PFSK-1 (cell line): ENCODE measurements around the gene CCDC50.

ENCODE experiments used
- FOXP2 ChIP-seq: optimal IDR thresholded peaks from 2 replicates; pipeline ENCODE3; 2011; ENCODE audit warnings: borderline replicate concordance, control low read depth, inconsistent platforms; ENCODE audit not compliant: insufficient read depth; ENCODE audit errors: extremely low read length, extremely low read depth
- POLR2AphosphoS5 ChIP-seq: IDR thresholded peaks from 2 replicates; pipeline ENCODE4 v1.6.1; 2012; ENCODE audit warnings: low read depth, mild to moderate bottlenecking, control low read depth, low read length, moderate library complexity
- SIN3A ChIP-seq: IDR thresholded peaks from 2 replicates; pipeline ENCODE4 v1.6.1; 2012; ENCODE audit warnings: mild to moderate bottlenecking, low read length, moderate library complexity, borderline replicate concordance; ENCODE audit not compliant: insufficient read depth
- TAF1 ChIP-seq: IDR thresholded peaks from 2 replicates; pipeline ENCODE4 v1.6.1; 2012; ENCODE audit warnings: low read length, control low read depth, borderline replicate concordance; ENCODE audit not compliant: insufficient read depth
- TF ChIP-seq, protein P1 (sequence below), 2 experiments: IDR thresholded peaks; 2 replicates each; pipeline versions ENCODE4 v1.6.1 to v1.8.0; 2011 to 2012; ENCODE audit warnings: low read depth in 2 of 2, low read length in 2 of 2, control low read depth in 1 of 2, inconsistent platforms in 1 of 2, mild to moderate bottlenecking in 1 of 2, moderate library complexity in 1 of 2; ENCODE audit not compliant: insufficient read depth in 1 of 2

Gene CCDC50

DNA sequence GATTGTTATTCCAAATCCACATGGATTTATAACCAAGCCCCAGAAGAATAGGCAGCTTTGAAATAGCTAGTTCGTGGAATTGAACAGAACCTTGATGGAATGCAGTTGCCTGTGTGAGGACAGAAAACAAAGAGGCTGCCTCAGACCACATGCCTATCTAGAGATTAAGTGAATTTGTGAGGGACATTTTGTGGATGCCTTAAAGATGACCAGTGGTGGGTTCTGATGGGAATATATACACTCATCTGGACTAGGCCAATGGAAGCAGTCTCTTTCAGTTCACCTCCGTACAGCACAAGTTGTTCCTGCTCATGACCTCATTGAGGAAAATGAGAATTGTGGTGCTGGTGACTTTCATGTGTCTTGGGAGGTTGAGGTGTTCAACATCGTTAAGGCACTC is 68.6 kb downstream of the CCDC50 start:
- TF ChIP-seq SIN3A (no peak), TAF1 (no peak), FOXP2 (no peak), POLR2AphosphoS5 (peak; percentile 48; the same call in 1 of the 2 replicates)
- TF ChIP-seq, protein P1, sequence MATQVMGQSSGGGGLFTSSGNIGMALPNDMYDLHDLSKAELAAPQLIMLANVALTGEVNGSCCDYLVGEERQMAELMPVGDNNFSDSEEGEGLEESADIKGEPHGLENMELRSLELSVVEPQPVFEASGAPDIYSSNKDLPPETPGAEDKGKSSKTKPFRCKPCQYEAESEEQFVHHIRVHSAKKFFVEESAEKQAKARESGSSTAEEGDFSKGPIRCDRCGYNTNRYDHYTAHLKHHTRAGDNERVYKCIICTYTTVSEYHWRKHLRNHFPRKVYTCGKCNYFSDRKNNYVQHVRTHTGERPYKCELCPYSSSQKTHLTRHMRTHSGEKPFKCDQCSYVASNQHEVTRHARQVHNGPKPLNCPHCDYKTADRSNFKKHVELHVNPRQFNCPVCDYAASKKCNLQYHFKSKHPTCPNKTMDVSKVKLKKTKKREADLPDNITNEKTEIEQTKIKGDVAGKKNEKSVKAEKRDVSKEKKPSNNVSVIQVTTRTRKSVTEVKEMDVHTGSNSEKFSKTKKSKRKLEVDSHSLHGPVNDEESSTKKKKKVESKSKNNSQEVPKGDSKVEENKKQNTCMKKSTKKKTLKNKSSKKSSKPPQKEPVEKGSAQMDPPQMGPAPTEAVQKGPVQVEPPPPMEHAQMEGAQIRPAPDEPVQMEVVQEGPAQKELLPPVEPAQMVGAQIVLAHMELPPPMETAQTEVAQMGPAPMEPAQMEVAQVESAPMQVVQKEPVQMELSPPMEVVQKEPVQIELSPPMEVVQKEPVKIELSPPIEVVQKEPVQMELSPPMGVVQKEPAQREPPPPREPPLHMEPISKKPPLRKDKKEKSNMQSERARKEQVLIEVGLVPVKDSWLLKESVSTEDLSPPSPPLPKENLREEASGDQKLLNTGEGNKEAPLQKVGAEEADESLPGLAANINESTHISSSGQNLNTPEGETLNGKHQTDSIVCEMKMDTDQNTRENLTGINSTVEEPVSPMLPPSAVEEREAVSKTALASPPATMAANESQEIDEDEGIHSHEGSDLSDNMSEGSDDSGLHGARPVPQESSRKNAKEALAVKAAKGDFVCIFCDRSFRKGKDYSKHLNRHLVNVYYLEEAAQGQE (IDR thresholded peaks at IDR 0.05; ENCODE audit: insufficient read depth in 1 of 2, low read depth in 2 of 2, low read length in 2 of 2): no peak

DNA sequence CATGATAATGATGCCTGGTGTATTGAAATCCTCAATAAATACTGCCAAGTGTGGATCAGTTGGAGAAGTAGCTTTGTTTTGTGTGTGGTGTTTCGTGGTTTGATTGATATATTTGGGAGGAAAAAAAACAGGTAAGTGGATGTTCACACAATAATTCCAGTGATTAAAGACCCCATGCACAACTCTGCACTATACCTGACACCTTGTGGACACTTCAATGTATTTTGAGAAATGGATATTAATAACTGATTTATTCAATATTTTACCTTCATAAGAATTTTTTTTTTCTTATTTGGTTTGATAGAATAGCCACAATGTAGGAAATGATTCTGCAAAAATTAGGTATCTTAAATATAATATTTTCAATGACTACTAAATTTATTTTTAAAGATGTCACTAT is 69.4 kb downstream of the CCDC50 start:
- no peak for TF ChIP-seq TAF1
- TF ChIP-seq POLR2AphosphoS5: no peak
- TF ChIP-seq SIN3A: no peak
- TF ChIP-seq, protein P1 (IDR thresholded peaks at IDR 0.05; ENCODE audit: insufficient read depth in 1 of 2, low read depth in 2 of 2, low read length in 2 of 2): no peak
- TF ChIP-seq FOXP2: no peak

DNA sequence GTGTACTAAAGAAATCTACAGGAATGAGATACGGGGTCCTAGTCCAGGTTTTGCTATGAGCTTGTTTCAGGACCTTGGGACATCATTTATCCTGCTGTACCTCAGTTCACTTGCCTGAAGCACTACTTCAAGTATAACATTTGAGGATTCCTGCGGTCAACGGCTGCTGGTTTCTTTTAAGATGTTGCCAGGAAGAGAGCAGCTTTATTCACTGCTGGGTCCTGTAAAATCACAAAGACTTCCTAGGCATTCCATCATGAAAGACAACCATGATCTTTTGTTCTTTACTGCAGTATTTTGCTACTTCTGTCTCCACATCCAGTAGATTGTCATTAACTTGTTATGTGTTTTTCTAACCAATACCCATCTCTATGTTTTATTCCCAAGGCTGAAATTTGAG is 70.7 kb downstream of the CCDC50 start:
- TF ChIP-seq POLR2AphosphoS5 (peak; percentile 80), TAF1 (0 out of 2 replicates have a peak, but pooled peaks have one; percentile 22)
- TF ChIP-seq, protein P1 (IDR thresholded peaks at IDR 0.05; ENCODE audit: insufficient read depth in 1 of 2, low read depth in 2 of 2, low read length in 2 of 2): no peak

DNA sequence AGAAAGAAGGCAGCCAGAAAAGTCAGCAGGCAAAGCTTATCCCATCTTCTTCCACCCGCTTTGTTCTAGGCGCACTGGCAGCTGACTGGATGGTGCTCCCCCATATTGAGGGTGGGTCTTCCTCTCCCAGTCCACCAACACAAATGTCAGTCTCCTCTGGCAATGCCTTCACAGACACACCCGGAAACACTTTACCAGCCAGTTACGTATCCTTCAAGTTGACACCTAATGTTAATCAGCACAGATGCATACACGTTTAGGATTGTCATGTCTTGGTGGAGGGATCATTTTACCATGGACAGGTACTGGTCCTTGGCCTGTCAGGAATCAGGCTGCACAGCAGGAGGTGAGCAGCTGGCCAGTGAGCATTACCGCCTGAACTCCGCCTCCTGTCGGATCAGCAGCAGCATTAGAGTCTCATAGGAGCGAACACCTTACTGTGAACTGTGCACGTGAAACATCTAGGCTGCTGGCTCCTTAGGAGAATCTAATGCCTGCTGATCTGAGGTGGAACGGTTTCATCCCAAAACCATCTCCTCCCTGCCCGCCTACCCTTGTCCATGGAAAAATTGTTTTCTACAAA is 72.7 kb downstream of the CCDC50 start:
- TF ChIP-seq TAF1: no peak
- peak; percentile 86 for TF ChIP-seq POLR2AphosphoS5

DNA sequence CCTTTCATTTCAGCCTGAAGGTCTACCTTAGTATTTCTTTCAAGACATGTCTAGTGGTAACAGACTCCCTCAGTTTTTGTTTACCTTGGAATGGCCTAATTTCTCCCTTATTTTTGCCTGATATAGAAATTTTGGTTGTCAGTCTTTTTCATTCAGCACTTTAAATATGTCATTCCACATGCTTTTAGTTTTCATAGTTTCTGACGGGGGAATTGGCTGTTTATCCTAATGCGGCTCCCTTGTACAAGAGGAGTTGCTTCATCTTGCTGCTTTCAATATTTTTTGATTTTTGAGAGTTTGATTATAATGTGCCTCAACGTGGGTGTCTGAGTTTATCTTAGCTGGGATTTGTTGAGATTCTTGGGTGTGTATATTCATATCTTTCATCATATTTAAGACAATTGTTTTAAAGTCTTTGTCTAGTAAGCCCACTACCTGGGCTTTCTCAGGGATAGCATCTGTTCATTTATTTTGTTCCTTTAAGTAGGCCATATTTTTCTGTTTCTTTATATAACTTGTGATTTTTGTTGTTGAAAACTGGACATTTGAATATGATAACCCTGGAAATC is 80.7 kb downstream of the CCDC50 start:
- TF ChIP-seq SIN3A (no peak), TAF1 (no peak), POLR2AphosphoS5 (no peak), FOXP2 (no peak)
- TF ChIP-seq, protein P1 (IDR thresholded peaks at IDR 0.05; ENCODE audit: insufficient read depth in 1 of 2, low read depth in 2 of 2, low read length in 2 of 2): no peak
